ENCODE results near the gene CACNB4. TPM values are rescaled to one million over a fixed set of nuclear protein-coding genes. Genes with fewer than 3 reads are reported as not detected.

The CACNB4 gene
- total RNA-seq, 1 experiment from 2014 or later = 2.0 TPM

DNA sequence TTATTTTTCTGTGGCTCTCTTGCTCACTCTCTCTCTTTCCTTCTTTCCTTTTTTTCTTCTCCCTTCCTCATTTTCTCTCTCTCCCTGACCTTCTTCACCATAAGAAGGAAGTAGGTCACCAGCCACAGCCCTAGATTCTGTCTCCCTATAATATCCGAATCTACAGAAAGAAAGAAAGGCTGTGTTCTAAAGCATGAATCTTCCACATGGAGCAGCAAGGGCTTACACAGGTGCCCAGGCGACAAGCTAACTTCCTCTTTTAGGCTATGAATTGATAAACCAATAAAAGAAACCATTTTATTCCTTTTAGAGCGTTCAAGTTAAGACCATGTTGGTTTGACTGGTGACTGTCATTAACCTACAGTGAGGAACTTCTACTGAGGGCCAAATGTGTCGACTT is 49.3 kb downstream of the CACNB4 start:
- CTCF ChIA-PET = interaction anchor here (1.5 to 1.8 kb wide), 2 partner anchors 9 to 13 kb away, joined by 3 to 5 read pairs; no protein-coding TSS in a partner anchor
- DNase-seq (ENCODE audit: low read depth, low spot score) = no peak
- Histone ChIP-seq H3K9ac (ENCODE audit: low read length) (no peak overlapping the region), H3K36me3 (ENCODE audit: control insufficient read depth in 1 of 2, insufficient read depth in 2 of 2, low read length in 2 of 2) (no peaks in the 10 kb centered on the region), H3K4me2 (ENCODE audit: low read length) (no peak overlapping the region), H3K27ac (ENCODE audit: low read depth, low read length) (no peak overlapping the region), H3K4me3 (replicated peaks in 1 of 2; ENCODE audit: low read depth in 1 of 2, low read length in 2 of 2) (no peak overlapping the region), H3K9me2 (ENCODE audit: insufficient read depth) (no peaks in the 10 kb centered on the region), H4K20me1 (ENCODE audit: insufficient read depth) (no peaks in the 10 kb centered on the region), H3K4me1 (ENCODE audit: control insufficient read depth in 1 of 2, insufficient read depth in 2 of 2, low read length in 2 of 2) (peaks cover 4% of the 10 kb centered on the region in 2 experiments), H3K9me3 (ENCODE audit: control insufficient read depth in 1 of 2, insufficient read depth in 1 of 2, low read depth in 1 of 2, low read length in 2 of 2) (no peaks in the 10 kb centered on the region), H3K27me3 (ENCODE audit: insufficient read depth, low read length) (no peaks in the 10 kb centered on the region), H2AFZ (ENCODE audit: low read depth, low read length, poor library complexity, severe bottlenecking) (no peak overlapping the region), H3K79me2 (ENCODE audit: insufficient read depth, low read length) (no peaks in the 10 kb centered on the region)
- RAD21 ChIA-PET (ENCODE audit: low non-redundant PET in 1 of 2, low total read pairs in 2 of 2, uncharacterized antibody in 2 of 2, unreplicated experiment in 2 of 2) = no interaction called here
- intact Hi-C loops (cut with micrococcal nuclease) = no loop called here
- POLR2A ChIA-PET = no interaction called here
- BruUV-seq (replicated peaks) = no TSS peak
- TF ChIP-seq ZNF274 (IDR thresholded peaks at IDR 0.05; ENCODE audit: low read depth, low read length) (no peak), SIN3A (IDR thresholded peaks at IDR 0.05; ENCODE audit: low read depth) (no peak), YY1 (IDR thresholded peaks at IDR 0.05; ENCODE audit: extremely low read depth, insufficient replicate concordance, low read depth, low read length) (no peak), SRF (IDR thresholded peaks at IDR 0.05; ENCODE audit: low read depth) (no peak), POLR2AphosphoS5 (IDR thresholded peaks at IDR 0.05; ENCODE audit: low read depth, low read length) (no peak), RAD21 (IDR thresholded peaks at IDR 0.05; ENCODE audit: low read depth) (no peak), JUND (IDR thresholded peaks at IDR 0.05) (no peak), MAX (IDR thresholded peaks at IDR 0.05) (no peak), ATF3 (IDR thresholded peaks at IDR 0.05) (no peak), SP1 (IDR thresholded peaks at IDR 0.05; ENCODE audit: low read depth) (no peak), EZH2 (IDR thresholded peaks at IDR 0.05) (no peak), ELF1 (IDR thresholded peaks at IDR 0.05; ENCODE audit: borderline replicate concordance, low read depth) (no peak), EZH2phosphoT487 (IDR thresholded peaks at IDR 0.05; ENCODE audit: borderline replicate concordance) (no peak)
- TF ChIP-seq, protein P1, sequence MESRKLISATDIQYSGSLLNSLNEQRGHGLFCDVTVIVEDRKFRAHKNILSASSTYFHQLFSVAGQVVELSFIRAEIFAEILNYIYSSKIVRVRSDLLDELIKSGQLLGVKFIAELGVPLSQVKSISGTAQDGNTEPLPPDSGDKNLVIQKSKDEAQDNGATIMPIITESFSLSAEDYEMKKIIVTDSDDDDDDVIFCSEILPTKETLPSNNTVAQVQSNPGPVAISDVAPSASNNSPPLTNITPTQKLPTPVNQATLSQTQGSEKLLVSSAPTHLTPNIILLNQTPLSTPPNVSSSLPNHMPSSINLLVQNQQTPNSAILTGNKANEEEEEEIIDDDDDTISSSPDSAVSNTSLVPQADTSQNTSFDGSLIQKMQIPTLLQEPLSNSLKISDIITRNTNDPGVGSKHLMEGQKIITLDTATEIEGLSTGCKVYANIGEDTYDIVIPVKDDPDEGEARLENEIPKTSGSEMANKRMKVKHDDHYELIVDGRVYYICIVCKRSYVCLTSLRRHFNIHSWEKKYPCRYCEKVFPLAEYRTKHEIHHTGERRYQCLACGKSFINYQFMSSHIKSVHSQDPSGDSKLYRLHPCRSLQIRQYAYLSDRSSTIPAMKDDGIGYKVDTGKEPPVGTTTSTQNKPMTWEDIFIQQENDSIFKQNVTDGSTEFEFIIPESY (IDR thresholded peaks at IDR 0.05; ENCODE audit: extremely low read depth, insufficient replicate concordance, low read length) = no peak
- TF ChIP-seq, protein P2, sequence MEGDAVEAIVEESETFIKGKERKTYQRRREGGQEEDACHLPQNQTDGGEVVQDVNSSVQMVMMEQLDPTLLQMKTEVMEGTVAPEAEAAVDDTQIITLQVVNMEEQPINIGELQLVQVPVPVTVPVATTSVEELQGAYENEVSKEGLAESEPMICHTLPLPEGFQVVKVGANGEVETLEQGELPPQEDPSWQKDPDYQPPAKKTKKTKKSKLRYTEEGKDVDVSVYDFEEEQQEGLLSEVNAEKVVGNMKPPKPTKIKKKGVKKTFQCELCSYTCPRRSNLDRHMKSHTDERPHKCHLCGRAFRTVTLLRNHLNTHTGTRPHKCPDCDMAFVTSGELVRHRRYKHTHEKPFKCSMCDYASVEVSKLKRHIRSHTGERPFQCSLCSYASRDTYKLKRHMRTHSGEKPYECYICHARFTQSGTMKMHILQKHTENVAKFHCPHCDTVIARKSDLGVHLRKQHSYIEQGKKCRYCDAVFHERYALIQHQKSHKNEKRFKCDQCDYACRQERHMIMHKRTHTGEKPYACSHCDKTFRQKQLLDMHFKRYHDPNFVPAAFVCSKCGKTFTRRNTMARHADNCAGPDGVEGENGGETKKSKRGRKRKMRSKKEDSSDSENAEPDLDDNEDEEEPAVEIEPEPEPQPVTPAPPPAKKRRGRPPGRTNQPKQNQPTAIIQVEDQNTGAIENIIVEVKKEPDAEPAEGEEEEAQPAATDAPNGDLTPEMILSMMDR (IDR thresholded peaks at IDR 0.05 in 2 of 3, conservative IDR thresholded peaks at IDR 0.05 in 1 of 3; ENCODE audit: borderline replicate concordance in 1 of 3, insufficient read depth in 1 of 3, low read depth in 2 of 3, low read length in 2 of 3) = no peak
- TF ChIP-seq, protein P3, sequence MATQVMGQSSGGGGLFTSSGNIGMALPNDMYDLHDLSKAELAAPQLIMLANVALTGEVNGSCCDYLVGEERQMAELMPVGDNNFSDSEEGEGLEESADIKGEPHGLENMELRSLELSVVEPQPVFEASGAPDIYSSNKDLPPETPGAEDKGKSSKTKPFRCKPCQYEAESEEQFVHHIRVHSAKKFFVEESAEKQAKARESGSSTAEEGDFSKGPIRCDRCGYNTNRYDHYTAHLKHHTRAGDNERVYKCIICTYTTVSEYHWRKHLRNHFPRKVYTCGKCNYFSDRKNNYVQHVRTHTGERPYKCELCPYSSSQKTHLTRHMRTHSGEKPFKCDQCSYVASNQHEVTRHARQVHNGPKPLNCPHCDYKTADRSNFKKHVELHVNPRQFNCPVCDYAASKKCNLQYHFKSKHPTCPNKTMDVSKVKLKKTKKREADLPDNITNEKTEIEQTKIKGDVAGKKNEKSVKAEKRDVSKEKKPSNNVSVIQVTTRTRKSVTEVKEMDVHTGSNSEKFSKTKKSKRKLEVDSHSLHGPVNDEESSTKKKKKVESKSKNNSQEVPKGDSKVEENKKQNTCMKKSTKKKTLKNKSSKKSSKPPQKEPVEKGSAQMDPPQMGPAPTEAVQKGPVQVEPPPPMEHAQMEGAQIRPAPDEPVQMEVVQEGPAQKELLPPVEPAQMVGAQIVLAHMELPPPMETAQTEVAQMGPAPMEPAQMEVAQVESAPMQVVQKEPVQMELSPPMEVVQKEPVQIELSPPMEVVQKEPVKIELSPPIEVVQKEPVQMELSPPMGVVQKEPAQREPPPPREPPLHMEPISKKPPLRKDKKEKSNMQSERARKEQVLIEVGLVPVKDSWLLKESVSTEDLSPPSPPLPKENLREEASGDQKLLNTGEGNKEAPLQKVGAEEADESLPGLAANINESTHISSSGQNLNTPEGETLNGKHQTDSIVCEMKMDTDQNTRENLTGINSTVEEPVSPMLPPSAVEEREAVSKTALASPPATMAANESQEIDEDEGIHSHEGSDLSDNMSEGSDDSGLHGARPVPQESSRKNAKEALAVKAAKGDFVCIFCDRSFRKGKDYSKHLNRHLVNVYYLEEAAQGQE (IDR thresholded peaks at IDR 0.05; ENCODE audit: low read depth) = no peak
- no peak for ATAC-seq

Data from HCT116 (cell line).